Measurements from ENCODE around the gene EPHA2.

DNA sequence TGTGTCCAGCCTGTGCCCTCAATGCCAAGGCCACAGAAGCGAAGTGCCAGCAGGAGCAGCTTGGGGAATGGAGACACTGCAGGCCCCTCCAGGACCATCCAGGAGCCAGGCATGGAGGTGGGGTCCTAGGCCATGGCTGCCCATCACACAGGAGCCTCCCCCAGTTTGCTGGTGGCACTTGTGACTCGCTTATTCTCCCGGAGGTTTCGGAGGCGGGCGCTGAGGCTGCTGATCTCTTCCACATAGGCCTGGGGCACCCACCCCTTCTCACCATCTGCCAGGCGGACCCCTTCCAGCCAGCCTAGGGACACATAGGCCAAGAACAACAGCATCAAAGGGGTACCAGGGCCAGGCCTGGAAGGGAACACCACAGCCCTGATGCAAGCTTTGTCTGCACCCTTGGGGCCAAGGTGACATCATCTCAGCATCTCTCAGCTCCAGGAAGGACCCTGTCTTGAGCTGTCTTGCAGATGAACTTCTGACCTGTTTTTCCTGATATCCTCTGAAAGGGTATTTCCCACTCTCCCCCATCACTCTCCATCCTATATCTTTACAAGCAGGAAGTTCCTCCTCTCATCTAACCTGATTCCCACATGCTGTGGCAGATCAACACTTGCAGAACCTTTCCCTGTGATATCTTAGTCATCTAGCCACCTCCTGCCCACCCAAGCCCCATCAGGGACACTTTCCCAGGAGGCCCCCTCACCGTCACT lies 42.7 kb upstream of the EPHA2 start:
- TF ChIP-seq, protein P1, sequence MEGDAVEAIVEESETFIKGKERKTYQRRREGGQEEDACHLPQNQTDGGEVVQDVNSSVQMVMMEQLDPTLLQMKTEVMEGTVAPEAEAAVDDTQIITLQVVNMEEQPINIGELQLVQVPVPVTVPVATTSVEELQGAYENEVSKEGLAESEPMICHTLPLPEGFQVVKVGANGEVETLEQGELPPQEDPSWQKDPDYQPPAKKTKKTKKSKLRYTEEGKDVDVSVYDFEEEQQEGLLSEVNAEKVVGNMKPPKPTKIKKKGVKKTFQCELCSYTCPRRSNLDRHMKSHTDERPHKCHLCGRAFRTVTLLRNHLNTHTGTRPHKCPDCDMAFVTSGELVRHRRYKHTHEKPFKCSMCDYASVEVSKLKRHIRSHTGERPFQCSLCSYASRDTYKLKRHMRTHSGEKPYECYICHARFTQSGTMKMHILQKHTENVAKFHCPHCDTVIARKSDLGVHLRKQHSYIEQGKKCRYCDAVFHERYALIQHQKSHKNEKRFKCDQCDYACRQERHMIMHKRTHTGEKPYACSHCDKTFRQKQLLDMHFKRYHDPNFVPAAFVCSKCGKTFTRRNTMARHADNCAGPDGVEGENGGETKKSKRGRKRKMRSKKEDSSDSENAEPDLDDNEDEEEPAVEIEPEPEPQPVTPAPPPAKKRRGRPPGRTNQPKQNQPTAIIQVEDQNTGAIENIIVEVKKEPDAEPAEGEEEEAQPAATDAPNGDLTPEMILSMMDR (conservative IDR thresholded peaks at IDR 0.05; ENCODE audit: low read depth in 2 of 2) = no peak
- TF ChIP-seq EZH2 (IDR thresholded peaks at IDR 0.05; ENCODE audit: low read depth, unreplicated experiment) = no peak
- TF ChIP-seq CREB1 (CRISPR knock-in tag; IDR thresholded peaks at IDR 0.05; ENCODE audit: low read depth) = no peak
- no peak for TF ChIP-seq JUNB (IDR thresholded peaks at IDR 0.05; ENCODE audit: unreplicated experiment)
- no peak for TF ChIP-seq STAT1 (IDR thresholded peaks at IDR 0.05; ENCODE audit: unreplicated experiment)
- TF ChIP-seq EZH2phosphoT487 (IDR thresholded peaks at IDR 0.05; ENCODE audit: unreplicated experiment) = no peak
- no peak for TF ChIP-seq REST (IDR thresholded peaks at IDR 0.05; ENCODE audit: unreplicated experiment)
- no peak for TF ChIP-seq POLR2AphosphoS5 (IDR thresholded peaks at IDR 0.05; ENCODE audit: low read depth)
- TF ChIP-seq NANOG (IDR thresholded peaks at IDR 0.05; ENCODE audit: borderline replicate concordance) = no peak
- TF ChIP-seq ZNF114 (CRISPR knock-in tag; IDR thresholded peaks at IDR 0.05) = no peak
- TF ChIP-seq ZNF331 (CRISPR knock-in tag; IDR thresholded peaks at IDR 0.05; ENCODE audit: low read depth) = no peak
- TF ChIP-seq, protein P2, sequence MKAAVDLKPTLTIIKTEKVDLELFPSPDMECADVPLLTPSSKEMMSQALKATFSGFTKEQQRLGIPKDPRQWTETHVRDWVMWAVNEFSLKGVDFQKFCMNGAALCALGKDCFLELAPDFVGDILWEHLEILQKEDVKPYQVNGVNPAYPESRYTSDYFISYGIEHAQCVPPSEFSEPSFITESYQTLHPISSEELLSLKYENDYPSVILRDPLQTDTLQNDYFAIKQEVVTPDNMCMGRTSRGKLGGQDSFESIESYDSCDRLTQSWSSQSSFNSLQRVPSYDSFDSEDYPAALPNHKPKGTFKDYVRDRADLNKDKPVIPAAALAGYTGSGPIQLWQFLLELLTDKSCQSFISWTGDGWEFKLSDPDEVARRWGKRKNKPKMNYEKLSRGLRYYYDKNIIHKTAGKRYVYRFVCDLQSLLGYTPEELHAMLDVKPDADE (IDR thresholded peaks at IDR 0.05) = no peak
- TF ChIP-seq, protein P3, sequence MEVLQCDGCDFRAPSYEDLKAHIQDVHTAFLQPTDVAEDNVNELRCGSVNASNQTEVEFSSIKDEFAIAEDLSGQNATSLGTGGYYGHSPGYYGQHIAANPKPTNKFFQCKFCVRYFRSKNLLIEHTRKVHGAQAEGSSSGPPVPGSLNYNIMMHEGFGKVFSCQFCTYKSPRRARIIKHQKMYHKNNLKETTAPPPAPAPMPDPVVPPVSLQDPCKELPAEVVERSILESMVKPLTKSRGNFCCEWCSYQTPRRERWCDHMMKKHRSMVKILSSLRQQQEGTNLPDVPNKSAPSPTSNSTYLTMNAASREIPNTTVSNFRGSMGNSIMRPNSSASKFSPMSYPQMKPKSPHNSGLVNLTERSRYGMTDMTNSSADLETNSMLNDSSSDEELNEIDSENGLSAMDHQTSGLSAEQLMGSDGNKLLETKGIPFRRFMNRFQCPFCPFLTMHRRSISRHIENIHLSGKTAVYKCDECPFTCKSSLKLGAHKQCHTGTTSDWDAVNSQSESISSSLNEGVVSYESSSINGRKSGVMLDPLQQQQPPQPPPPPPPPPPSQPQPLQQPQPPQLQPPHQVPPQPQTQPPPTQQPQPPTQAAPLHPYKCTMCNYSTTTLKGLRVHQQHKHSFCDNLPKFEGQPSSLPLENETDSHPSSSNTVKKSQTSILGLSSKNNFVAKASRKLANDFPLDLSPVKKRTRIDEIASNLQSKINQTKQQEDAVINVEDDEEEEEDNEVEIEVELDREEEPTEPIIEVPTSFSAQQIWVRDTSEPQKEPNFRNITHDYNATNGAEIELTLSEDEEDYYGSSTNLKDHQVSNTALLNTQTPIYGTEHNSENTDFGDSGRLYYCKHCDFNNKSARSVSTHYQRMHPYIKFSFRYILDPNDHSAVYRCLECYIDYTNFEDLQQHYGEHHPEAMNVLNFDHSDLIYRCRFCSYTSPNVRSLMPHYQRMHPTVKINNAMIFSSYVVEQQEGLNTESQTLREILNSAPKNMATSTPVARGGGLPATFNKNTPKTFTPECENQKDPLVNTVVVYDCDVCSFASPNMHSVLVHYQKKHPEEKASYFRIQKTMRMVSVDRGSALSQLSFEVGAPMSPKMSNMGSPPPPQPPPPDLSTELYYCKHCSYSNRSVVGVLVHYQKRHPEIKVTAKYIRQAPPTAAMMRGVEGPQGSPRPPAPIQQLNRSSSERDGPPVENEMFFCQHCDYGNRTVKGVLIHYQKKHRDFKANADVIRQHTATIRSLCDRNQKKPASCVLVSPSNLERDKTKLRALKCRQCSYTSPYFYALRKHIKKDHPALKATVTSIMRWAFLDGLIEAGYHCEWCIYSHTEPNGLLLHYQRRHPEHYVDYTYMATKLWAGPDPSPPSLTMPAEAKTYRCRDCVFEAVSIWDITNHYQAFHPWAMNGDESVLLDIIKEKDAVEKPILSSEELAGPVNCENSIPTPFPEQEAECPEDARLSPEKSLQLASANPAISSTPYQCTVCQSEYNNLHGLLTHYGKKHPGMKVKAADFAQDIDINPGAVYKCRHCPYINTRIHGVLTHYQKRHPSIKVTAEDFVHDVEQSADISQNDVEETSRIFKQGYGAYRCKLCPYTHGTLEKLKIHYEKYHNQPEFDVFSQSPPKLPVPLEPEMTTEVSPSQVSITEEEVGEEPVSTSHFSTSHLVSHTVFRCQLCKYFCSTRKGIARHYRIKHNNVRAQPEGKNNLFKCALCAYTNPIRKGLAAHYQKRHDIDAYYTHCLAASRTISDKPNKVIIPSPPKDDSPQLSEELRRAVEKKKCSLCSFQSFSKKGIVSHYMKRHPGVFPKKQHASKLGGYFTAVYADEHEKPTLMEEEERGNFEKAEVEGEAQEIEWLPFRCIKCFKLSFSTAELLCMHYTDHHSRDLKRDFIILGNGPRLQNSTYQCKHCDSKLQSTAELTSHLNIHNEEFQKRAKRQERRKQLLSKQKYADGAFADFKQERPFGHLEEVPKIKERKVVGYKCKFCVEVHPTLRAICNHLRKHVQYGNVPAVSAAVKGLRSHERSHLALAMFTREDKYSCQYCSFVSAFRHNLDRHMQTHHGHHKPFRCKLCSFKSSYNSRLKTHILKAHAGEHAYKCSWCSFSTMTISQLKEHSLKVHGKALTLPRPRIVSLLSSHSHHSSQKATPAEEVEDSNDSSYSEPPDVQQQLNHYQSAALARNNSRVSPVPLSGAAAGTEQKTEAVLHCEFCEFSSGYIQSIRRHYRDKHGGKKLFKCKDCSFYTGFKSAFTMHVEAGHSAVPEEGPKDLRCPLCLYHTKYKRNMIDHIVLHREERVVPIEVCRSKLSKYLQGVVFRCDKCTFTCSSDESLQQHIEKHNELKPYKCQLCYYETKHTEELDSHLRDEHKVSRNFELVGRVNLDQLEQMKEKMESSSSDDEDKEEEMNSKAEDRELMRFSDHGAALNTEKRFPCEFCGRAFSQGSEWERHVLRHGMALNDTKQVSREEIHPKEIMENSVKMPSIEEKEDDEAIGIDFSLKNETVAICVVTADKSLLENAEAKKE (CRISPR knock-in tag; IDR thresholded peaks at IDR 0.05) = no peak

All from GM23338 (cell line).